ENCODE measurements around the gene LAMA5. TPM values are rescaled to one million over a fixed set of nuclear protein-coding genes. Genes with fewer than 3 reads are reported as not detected.

The LAMA5 gene
- total RNA-seq, 4 donors from 2014 or later, result 93.9 to 179 (median 117) TPM

DNA sequence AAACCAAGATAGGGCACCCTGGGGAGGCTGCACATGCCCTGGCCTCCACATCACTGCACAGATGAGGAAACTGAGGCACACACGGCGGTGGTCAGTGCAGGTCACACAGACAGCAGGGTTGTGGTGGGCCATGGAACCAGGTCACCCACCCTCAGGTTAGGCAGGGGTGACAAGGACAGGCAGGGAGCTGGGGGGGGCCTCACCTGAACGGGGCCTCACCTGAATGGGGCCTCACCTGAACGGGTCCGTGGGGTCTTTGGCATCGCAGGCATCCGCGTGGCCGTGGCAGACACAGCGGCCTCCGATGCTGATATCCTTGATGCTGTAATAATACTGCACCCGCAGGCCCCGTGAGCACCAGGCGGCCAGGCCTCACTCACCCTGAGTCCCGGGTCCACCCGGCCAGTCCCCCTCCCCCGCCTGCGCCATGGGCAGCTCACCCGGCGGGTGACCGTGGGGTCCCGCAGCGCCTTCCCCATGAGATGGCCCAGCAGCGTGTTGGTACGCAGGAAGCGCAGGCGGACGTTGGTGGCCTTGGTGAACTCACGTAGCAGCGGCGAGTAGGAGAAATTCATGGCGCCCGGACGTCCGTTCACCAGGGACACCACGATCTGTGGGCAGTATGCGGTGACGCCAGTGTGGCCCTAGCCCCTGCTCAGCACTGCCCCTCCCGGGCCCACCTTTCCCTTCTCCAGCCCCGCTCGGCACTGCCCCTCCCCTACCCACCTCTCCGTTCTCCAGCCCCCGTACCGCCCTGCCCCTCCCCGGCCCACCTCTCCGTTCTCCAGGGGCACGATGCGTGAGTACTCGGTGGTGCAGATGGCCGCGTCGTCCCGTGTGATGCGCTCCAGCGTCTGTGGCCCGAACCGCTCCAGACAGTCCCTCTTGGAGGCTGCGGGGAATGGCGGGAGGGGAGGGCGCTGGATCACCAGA is 15.4 kb downstream of the LAMA5 start:
- intact Hi-C loops (cut with DNase I), result no loop called here
- TF ChIP-seq, protein P1, sequence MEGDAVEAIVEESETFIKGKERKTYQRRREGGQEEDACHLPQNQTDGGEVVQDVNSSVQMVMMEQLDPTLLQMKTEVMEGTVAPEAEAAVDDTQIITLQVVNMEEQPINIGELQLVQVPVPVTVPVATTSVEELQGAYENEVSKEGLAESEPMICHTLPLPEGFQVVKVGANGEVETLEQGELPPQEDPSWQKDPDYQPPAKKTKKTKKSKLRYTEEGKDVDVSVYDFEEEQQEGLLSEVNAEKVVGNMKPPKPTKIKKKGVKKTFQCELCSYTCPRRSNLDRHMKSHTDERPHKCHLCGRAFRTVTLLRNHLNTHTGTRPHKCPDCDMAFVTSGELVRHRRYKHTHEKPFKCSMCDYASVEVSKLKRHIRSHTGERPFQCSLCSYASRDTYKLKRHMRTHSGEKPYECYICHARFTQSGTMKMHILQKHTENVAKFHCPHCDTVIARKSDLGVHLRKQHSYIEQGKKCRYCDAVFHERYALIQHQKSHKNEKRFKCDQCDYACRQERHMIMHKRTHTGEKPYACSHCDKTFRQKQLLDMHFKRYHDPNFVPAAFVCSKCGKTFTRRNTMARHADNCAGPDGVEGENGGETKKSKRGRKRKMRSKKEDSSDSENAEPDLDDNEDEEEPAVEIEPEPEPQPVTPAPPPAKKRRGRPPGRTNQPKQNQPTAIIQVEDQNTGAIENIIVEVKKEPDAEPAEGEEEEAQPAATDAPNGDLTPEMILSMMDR (IDR thresholded peaks at IDR 0.05), result no peak
- no peak for TF ChIP-seq POLR2A (IDR thresholded peaks at IDR 0.05)
- Histone ChIP-seq H3K4me1 (peaks cover 49 to 69% of the 10 kb centered on the region in 2 donors), H3K36me3 (peaks cover 4 to 14% of the 10 kb centered on the region in 2 donors), H3K27ac (peak overlapping the region; percentile 24 to 92 (median 79)), H3K27me3 (no peaks in the 10 kb centered on the region), H3K4me3 (replicated peaks in 1 of 3) (no peak overlapping the region), H3K9me3 (no peaks in the 10 kb centered on the region)
- no peak for DNase-seq
- 90 to 91% methylated on average over 40 to 51 of the region's 60 CpGs for WGBS, 2 donors

DNA sequence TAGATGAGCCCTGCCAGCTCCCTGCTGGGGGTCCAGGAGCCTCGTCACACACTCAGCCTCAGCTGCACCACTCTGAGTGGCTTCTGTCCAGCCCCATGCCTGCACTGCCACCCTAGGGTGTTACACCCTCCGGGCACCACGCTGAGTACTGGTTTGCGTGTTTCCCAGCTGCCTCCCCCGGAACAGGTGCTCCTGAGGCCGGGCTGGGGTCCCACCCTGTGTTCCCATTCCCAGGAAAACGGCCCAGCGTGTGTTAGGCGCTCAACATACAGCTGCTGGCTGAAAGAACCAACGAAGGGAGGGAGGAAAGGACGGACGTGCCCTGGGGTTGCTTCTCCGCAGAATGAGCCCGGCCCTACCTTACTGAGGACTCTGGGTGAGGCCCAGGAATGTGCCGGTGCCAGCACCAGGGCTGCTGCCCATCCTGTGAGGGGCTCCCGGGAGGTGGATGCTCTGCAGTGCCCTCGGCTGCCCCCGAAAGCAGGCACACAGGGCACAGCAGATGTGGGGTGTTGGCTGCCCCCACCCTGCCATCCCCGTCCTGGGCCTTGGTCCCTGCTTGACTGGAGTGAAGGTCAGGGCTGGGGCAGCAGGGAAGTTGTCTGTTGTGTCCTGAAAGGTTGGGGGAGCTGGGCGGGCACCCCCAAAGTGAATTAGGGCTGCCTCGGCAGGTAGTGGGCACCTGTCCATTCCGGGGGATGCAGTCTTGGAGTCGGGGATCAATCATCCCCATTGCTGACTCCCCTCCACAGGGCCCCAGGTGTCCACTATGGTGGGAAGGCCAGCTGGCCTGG is 16.3 kb downstream of the LAMA5 start:
- H3K9me3 ChIP-seq, result no peaks in the 10 kb centered on the region
- no peaks in the 10 kb centered on the region for H3K27me3 ChIP-seq
- peaks cover 41 to 60% of the 10 kb centered on the region in 2 donors for H3K4me1 ChIP-seq
- TF ChIP-seq POLR2A (IDR thresholded peaks at IDR 0.05), result no peak
- TF ChIP-seq, protein P1 (IDR thresholded peaks at IDR 0.05), result no peak
- DNase-seq, result no peak
- intact Hi-C loops (cut with DNase I), result no loop called here
- WGBS, 2 donors, result 69 to 84% methylated on average over 11 to 20 of the region's 23 CpGs
- no peak overlapping the region for H3K4me3 ChIP-seq (replicated peaks in 1 of 3)
- peaks cover 9 to 14% of the 10 kb centered on the region in 2 donors for H3K36me3 ChIP-seq
- peak overlapping the region; percentile 32 to 92 (median 64) for H3K27ac ChIP-seq

DNA sequence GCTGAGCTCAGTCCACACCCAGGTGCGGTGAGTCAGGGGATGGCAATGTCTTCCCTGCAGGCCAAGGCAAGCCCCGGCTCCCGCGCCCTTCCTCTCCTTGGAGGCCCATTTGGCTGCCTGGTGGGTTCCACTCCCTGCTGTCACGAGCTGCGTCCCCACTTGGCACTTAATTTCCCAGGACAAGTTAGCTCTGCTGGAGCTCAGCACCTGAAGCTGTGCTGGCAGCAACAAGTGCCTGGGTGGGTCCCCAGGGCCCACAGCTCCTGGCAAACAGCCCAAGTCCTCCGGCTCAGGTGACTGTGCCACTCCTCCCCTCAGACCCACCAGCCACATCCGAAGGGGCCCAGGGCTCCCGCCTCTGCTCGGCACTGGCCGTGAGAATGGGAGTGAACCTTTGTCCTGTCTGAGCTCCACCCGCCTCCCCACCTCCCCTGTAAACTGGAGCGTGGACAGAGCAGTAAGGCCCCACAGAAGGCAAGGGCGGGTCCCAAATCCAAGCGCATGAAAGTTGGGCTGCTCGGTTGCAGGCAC is 16.9 kb downstream of the LAMA5 start:
- 50 to 51% methylated on average over 10 to 12 of the region's 16 CpGs for WGBS, 2 donors
- Histone ChIP-seq H3K4me1 (peaks cover 35 to 53% of the 10 kb centered on the region in 2 donors), H3K9me3 (no peaks in the 10 kb centered on the region), H3K36me3 (peaks cover 9 to 14% of the 10 kb centered on the region in 2 donors), H3K27ac (peak overlapping the region; percentile 32 to 92 (median 64)), H3K4me3 (replicated peaks in 1 of 3) (no peak overlapping the region), H3K27me3 (no peaks in the 10 kb centered on the region)
- no peak for TF ChIP-seq POLR2A (IDR thresholded peaks at IDR 0.05)
- TF ChIP-seq, protein P1 (IDR thresholded peaks at IDR 0.05), result no peak
- peak; percentile 88 to 90 for DNase-seq
- intact Hi-C loops (cut with DNase I), result no loop called here

DNA sequence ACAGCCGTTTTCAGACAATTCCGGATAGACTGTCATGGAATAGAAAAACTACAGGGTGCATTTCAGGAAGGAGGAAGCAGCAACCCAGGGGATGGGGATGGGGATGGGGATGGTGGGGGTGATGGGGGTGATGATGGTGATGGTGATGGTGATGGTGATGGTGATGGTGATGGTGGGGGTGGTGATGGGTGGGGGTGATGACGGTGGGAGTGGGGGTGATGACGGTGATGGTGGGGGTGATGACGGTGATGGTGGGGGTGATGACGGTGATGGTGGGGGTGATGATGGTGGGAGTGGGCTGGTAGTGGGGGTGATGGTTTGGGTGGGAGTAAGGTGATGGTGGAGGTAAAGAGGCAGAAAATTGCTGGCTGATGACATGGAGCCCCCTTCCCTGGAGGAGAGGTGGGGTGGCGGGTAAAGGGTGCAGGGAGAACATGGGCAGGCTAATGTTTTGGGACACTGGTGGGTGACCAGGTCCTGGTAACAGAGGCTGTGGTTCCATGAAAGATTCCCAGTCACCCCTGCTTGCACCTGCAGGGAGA is 17.5 kb downstream of the LAMA5 start:
- peaks cover 29 to 48% of the 10 kb centered on the region in 2 donors for H3K4me1 ChIP-seq
- no peaks in the 10 kb centered on the region for H3K27me3 ChIP-seq
- no peak for DNase-seq
- intact Hi-C loops (cut with DNase I), result no loop called here
- H3K27ac ChIP-seq, result peak overlapping the region in 2 of 3 donors; percentile 64 to 92
- no peaks in the 10 kb centered on the region for H3K9me3 ChIP-seq
- H3K4me3 ChIP-seq (replicated peaks in 1 of 3), result no peak overlapping the region
- 60 to 68% methylated on average over 5 to 6 of the region's 7 CpGs for WGBS, 2 donors
- TF ChIP-seq POLR2A (IDR thresholded peaks at IDR 0.05), result no peak
- TF ChIP-seq, protein P1 (IDR thresholded peaks at IDR 0.05), result no peak
- H3K36me3 ChIP-seq, result peaks cover 9 to 14% of the 10 kb centered on the region in 2 donors

Measured in thyroid gland (tissue), 4 donors.